Measurements from ENCODE around the gene GNAO1. TPM values are rescaled to one million over a fixed set of nuclear protein-coding genes. Genes with fewer than 3 reads are reported as not detected.
A peak's percentile ranks its signal among the peaks of the same experiment; 100 is the strongest.

The GNAO1 gene
- total and polyA plus RNA-seq, 2 of the 13 experiments (the other 11 are each of a cell fraction or from before 2014, with no cell fraction given), result not detected

GRCh38 chr16:56357765-56358322 is 166.6 kb downstream of the GNAO1 start (continued):
- no peak for TF ChIP-seq TOPORS (CRISPR knock-in tag; IDR thresholded peaks at IDR 0.05)
- TF ChIP-seq CTCF (CRISPR knock-in tag; IDR thresholded peaks at IDR 0.05), result peak; percentile 87
- TF ChIP-seq PHF21A (CRISPR knock-in tag; IDR thresholded peaks at IDR 0.05), result no peak; the same call in 1 of the 2 replicates
- no peak for TF ChIP-seq RARG (CRISPR knock-in tag; IDR thresholded peaks at IDR 0.05; ENCODE audit: low read depth)
- no peak for TF ChIP-seq THRA (CRISPR knock-in tag; IDR thresholded peaks at IDR 0.05; ENCODE audit: borderline replicate concordance)
- no peak for TF ChIP-seq ZNF576 (CRISPR knock-in tag; IDR thresholded peaks at IDR 0.05)
- peak; percentile 52; the same call in 1 of the 2 replicates for TF ChIP-seq GATAD2A (CRISPR knock-in tag; IDR thresholded peaks at IDR 0.05)
- no peak for TF ChIP-seq IKZF1 (IDR thresholded peaks at IDR 0.05)
- TF ChIP-seq TRIM22 (IDR thresholded peaks at IDR 0.05), result no peak
- TF ChIP-seq SP5 (CRISPR knock-in tag; IDR thresholded peaks at IDR 0.05; ENCODE audit: borderline replicate concordance, low read depth), result no peak
- TF ChIP-seq DMTF1 (CRISPR knock-in tag; IDR thresholded peaks at IDR 0.05), result no peak
- TF ChIP-seq ZNF883 (CRISPR knock-in tag; IDR thresholded peaks at IDR 0.05; ENCODE audit: not compliant biosample characterization), result peak; percentile 50
- TF ChIP-seq TFDP1 (CRISPR knock-in tag; IDR thresholded peaks at IDR 0.05; ENCODE audit: borderline replicate concordance), result peak; percentile 65
- no peak for TF ChIP-seq ZNF124 (CRISPR knock-in tag; IDR thresholded peaks at IDR 0.05)
- TF ChIP-seq ZBTB33 (CRISPR knock-in tag; IDR thresholded peaks at IDR 0.05), result no peak
- no peak for TF ChIP-seq ZBTB46 (CRISPR knock-in tag; IDR thresholded peaks at IDR 0.05; ENCODE audit: borderline replicate concordance)
- TF ChIP-seq SRSF4 (IDR thresholded peaks at IDR 0.05; ENCODE audit: low read depth, low read length, poor library complexity, severe bottlenecking), result no peak

Measured in HepG2 (cell line).